GM19025 (cell line): ENCODE results near the gene NODAL.

Source experiments
- ATAC-seq: cut with Tn5 transposase; IDR thresholded peaks from one replicate; pipeline ENCODE4 v1.9.1; 2021; ENCODE audit warnings: mild to moderate bottlenecking, low read depth, moderate library complexity; ENCODE audit not compliant: unreplicated experiment

Gene NODAL

GRCh38 chr10:70465278-70465677, 23.8 kb upstream of the NODAL start:
- ATAC-seq: no peak

- ATAC-seq: no peak
Measured at GRCh38 chr10:70462349-70462984, 21.0 kb upstream of the NODAL start.

GRCh38 chr10:70461397-70462348, 20.2 kb upstream of the NODAL start:
- no peak for ATAC-seq

- no peak for ATAC-seq
Measured at GRCh38 chr10:70459774-70460490, 18.5 kb upstream of the NODAL start.

- no peak for ATAC-seq
Measured at GRCh38 chr10:70459061-70459773, 17.7 kb upstream of the NODAL start.

- ATAC-seq: no peak
Measured at GRCh38 chr10:70458329-70459060, 17.0 kb upstream of the NODAL start.

- ATAC-seq: no peak
Measured at GRCh38 chr10:70457759-70458305, 16.4 kb upstream of the NODAL start.

- no peak for ATAC-seq
Measured at GRCh38 chr10:70456164-70456563, 14.7 kb upstream of the NODAL start.

GRCh38 chr10:70455213-70455630, 13.7 kb upstream of the NODAL start:
- no peak for ATAC-seq

GRCh38 chr10:70448236-70448635, 6.8 kb upstream of the NODAL start:
- ATAC-seq: no peak

GRCh38 chr10:70445718-70446657, 4.5 kb upstream of the NODAL start:
- no peak for ATAC-seq

- no peak for ATAC-seq
Measured at GRCh38 chr10:70444744-70445143, 3.3 kb upstream of the NODAL start.

GRCh38 chr10:70442332-70442988, 979 bp upstream of the NODAL start:
- no peak for ATAC-seq

GRCh38 chr10:70441895-70442309, 421 bp upstream of the NODAL start:
- ATAC-seq: no peak

GRCh38 chr10:70440296-70441160, 953 bp downstream of the NODAL start:
- ATAC-seq: no peak

- ATAC-seq: no peak
Measured at GRCh38 chr10:70437721-70438120, 3.8 kb downstream of the NODAL start.
